HUES64 (cell line): ENCODE data around the gene RPUSD3.

Experiments
- H3K27ac ChIP-seq: 2 replicates; pipeline ENCODE4 v1.7.0; 2013; ENCODE audit warnings: low read depth, low read length, inconsistent platforms
- H3K27me3 ChIP-seq: 2 replicates; pipeline ENCODE4 v1.6.1; 2013; ENCODE audit warnings: mild to moderate bottlenecking, low read length; ENCODE audit not compliant: insufficient read depth
- H3K36me3 ChIP-seq: 2 replicates; pipeline ENCODE4 v1.6.1; 2013; ENCODE audit warnings: mild to moderate bottlenecking, low read length; ENCODE audit not compliant: insufficient read depth
- H3K4me1 ChIP-seq: 2 replicates; pipeline ENCODE4 v1.6.1; 2013; ENCODE audit warnings: mild to moderate bottlenecking, low read length, moderate library complexity; ENCODE audit not compliant: insufficient read depth
- H3K4me3 ChIP-seq: 2 replicates; pipeline ENCODE4 v1.5.1; 2013; ENCODE audit warnings: mild to moderate bottlenecking, low read length, moderate library complexity
- H3K9ac ChIP-seq: 2 replicates; pipeline ENCODE4 v1.6.1; 2013; ENCODE audit warnings: mild to moderate bottlenecking, low read depth, low read length
- H3K9me3 ChIP-seq: 2 replicates; pipeline ENCODE4 v1.6.1; 2013; ENCODE audit warnings: low read depth, low read length; ENCODE audit not compliant: insufficient read depth
- WGBS: fragments of 150-250, 120-280 bp; methylation state at CpG from one replicate; pipeline ENCODE4 v1.1.7; 2013; ENCODE audit warnings: missing lambda C conversion rate; 5-methylcytosine and 5-hydroxymethylcytosine counted together

RPUSD3 gene

GRCh38 chr3:9828801-9829755 is 14.7 kb downstream of the RPUSD3 start:
- Histone ChIP-seq H3K4me1 (no peaks in the 10 kb centered on the region), H3K27ac (no peak overlapping the region), H3K36me3 (no peaks in the 10 kb centered on the region), H3K27me3 (no peaks in the 10 kb centered on the region), H3K4me3 (no peak overlapping the region), H3K9ac (no peak overlapping the region), H3K9me3 (no peaks in the 10 kb centered on the region)
- WGBS, result 95% methylated on average over 17 of the region's 17 CpGs

- WGBS, result 82% methylated on average over 20 of the region's 20 CpGs
- Histone ChIP-seq H3K27me3 (no peaks in the 10 kb centered on the region), H3K4me1 (no peaks in the 10 kb centered on the region), H3K9ac (no peak overlapping the region), H3K36me3 (no peaks in the 10 kb centered on the region), H3K4me3 (no peak overlapping the region), H3K9me3 (no peaks in the 10 kb centered on the region), H3K27ac (no peak overlapping the region)
Measured at GRCh38 chr3:9826815-9827573, 16.8 kb downstream of the RPUSD3 start.

DNA sequence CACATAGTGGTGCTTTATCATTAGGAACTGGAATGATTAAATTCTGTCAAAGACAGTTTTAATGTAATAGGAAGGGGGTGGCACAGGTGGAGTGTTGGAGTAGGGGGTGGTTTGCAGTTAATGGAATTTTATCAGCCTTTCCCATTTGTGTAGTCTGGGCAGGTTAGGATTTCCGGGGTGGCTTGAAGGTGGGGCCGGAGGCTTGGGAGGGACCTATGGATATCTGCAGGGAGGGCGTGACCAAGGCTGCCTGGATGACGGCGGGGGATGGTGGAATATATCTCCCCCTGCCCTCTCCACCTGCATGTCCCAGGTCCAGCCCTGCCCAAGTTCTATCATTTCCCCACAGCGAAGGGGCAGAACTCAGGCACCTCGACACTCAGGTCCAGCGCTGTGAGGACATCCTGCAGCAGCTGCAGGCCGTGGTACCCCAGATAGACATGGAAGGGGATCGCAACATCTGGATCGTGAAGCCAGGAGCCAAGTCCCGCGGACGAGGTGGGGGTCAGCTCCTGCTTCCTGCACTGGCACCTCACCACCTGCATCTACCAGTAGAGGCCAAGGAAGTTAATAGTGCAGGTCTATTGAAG is 18.3 kb downstream of the RPUSD3 start:
- no peaks in the 10 kb centered on the region for H3K36me3 ChIP-seq
- 76% methylated on average over 14 of the region's 14 CpGs for WGBS
- no peaks in the 10 kb centered on the region for H3K27me3 ChIP-seq
- no peak overlapping the region for H3K27ac ChIP-seq
- no peak overlapping the region for H3K4me3 ChIP-seq
- no peak overlapping the region for H3K9ac ChIP-seq
- H3K9me3 ChIP-seq, result no peaks in the 10 kb centered on the region
- no peaks in the 10 kb centered on the region for H3K4me1 ChIP-seq

- Histone ChIP-seq H3K36me3 (no peaks in the 10 kb centered on the region), H3K27me3 (no peaks in the 10 kb centered on the region), H3K4me1 (no peaks in the 10 kb centered on the region), H3K9ac (no peak overlapping the region), H3K4me3 (no peak overlapping the region), H3K9me3 (no peaks in the 10 kb centered on the region), H3K27ac (no peak overlapping the region)
- 39% methylated on average over 2 of the region's 2 CpGs for WGBS
Measured at GRCh38 chr3:9820946-9821345, 22.9 kb downstream of the RPUSD3 start.

GRCh38 chr3:9820543-9820942 is 23.3 kb downstream of the RPUSD3 start:
- no peak overlapping the region for H3K27ac ChIP-seq
- no peaks in the 10 kb centered on the region for H3K4me1 ChIP-seq
- no peaks in the 10 kb centered on the region for H3K36me3 ChIP-seq
- no peak overlapping the region for H3K9ac ChIP-seq
- H3K27me3 ChIP-seq, result no peaks in the 10 kb centered on the region
- H3K9me3 ChIP-seq, result no peaks in the 10 kb centered on the region
- no peak overlapping the region for H3K4me3 ChIP-seq
- 87% methylated on average over 12 of the region's 12 CpGs for WGBS

DNA sequence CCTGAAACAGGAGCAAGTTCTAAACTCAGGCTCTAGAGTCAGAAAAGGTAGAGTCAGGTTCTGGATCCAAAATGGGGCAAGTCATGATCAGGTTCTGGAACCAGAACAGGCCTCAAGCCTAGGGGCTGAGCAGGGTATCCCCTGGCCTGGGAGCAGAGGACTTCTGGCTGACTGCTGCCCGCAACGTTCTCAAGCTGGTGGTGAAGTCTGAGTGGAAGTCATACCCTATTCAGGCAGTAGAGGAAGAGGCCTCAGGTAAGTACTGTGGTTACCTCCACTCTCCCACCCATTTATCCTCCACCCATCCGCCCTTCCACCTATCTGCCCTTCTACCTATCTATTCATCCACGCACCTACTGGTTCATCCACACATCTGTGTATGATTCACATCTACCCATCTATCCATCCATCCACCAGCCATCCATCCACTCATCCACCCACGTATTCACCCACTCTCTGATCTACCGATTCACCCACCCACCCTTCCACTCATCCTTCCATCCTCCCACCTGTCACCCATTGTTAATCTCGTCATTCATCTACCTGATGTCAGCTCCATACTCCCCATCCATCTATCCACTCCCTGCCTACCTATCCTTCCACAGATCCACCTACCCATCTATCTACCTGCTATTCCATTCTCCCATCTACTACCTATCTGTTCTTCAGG is 25.0 kb downstream of the RPUSD3 start:
- Histone ChIP-seq H3K9ac (no peak overlapping the region), H3K36me3 (no peaks in the 10 kb centered on the region), H3K27me3 (no peaks in the 10 kb centered on the region), H3K4me1 (no peaks in the 10 kb centered on the region), H3K4me3 (no peak overlapping the region), H3K27ac (no peak overlapping the region), H3K9me3 (no peaks in the 10 kb centered on the region)
- WGBS, result 92% methylated on average over 6 of the region's 7 CpGs

DNA sequence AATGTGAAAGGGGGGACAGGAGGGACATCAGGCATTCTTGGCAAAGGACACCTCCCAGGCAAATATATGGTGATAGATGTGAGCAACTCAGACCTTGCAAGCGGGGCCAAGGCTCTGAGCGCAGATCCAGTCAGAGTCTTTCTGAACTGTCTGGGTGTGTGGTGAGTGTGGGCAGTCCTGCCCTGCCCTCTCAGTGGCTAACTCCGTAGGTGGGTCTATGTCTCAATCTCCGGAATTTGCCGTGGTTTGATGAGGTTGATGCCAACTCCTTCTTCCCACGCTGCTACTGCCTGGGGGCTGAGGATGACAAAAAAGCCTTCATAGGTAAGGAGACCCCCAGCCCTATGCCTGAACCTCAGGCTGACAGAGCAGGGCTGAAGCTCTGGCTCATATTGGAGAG is 26.4 kb downstream of the RPUSD3 start:
- Histone ChIP-seq H3K4me1 (no peaks in the 10 kb centered on the region), H3K27me3 (no peaks in the 10 kb centered on the region), H3K36me3 (no peaks in the 10 kb centered on the region), H3K27ac (no peak overlapping the region), H3K9me3 (no peaks in the 10 kb centered on the region), H3K9ac (no peak overlapping the region), H3K4me3 (no peak overlapping the region)
- 91% methylated on average over 6 of the region's 6 CpGs for WGBS

DNA sequence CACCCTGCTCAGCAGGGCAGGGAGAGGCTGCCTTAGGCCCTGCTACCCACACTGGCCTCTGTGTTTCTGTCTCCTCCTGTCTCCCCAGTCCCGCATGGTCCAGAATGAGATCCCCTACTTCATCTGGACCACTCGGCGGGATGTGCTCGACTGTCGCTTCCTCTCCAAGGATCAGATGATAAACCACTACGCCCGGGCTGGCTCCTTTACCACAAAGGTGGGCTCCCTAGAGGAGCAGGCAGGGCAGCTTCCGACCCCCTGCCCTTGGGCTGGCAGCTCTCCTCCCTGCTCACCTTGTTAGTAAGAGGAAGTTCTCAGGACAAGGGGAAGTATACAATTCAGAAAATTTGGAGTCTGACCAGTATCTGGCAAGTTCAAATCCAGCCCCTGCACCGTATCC is 27.8 kb downstream of the RPUSD3 start:
- H3K27ac ChIP-seq, result no peak overlapping the region
- H3K4me3 ChIP-seq, result no peak overlapping the region
- no peak overlapping the region for H3K9ac ChIP-seq
- no peaks in the 10 kb centered on the region for H3K36me3 ChIP-seq
- peaks cover 8% of the 10 kb centered on the region for H3K27me3 ChIP-seq
- no peaks in the 10 kb centered on the region for H3K9me3 ChIP-seq
- WGBS, result 95% methylated on average over 9 of the region's 9 CpGs
- H3K4me1 ChIP-seq, result no peaks in the 10 kb centered on the region

- H3K9ac ChIP-seq, result no peak overlapping the region
- no peaks in the 10 kb centered on the region for H3K36me3 ChIP-seq
- peaks cover 14% of the 10 kb centered on the region for H3K27me3 ChIP-seq
- WGBS, result 95% methylated on average over 9 of the region's 9 CpGs
- no peaks in the 10 kb centered on the region for H3K9me3 ChIP-seq
- no peak overlapping the region for H3K27ac ChIP-seq
- H3K4me1 ChIP-seq, result peaks cover 9% of the 10 kb centered on the region; the same call in 1 of the 2 replicates
- no peak overlapping the region for H3K4me3 ChIP-seq
Measured at GRCh38 chr3:9812870-9813483, 30.8 kb downstream of the RPUSD3 start.

DNA sequence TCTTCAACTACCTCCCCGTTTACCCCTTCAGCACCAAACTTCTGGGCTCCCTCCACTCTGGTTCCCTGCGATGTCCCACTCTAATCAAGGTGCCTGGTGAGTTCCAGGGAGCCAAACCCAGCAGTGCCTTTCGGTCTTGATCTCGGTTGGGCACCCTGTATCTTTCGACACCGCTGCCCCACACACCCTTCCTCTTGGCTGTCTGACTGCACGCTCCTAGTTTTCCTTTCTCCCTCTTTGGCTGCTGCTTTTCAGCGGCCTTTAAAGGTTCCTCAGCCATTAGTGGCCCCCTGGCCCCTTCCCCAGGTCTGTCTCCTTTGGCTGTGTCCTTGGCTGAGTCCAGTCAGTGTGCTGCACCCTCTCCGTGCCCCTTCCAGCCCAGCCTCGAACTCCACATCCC is 33.0 kb downstream of the RPUSD3 start:
- no peak overlapping the region for H3K27ac ChIP-seq
- H3K9ac ChIP-seq, result no peak overlapping the region
- 80% methylated on average over 10 of the region's 10 CpGs for WGBS
- H3K27me3 ChIP-seq, result peaks cover 14% of the 10 kb centered on the region
- peak overlapping the region; percentile 67 for H3K4me3 ChIP-seq
- H3K9me3 ChIP-seq, result no peaks in the 10 kb centered on the region
- peaks cover 9% of the 10 kb centered on the region; the same call in 1 of the 2 replicates for H3K4me1 ChIP-seq
- peaks cover 17% of the 10 kb centered on the region for H3K36me3 ChIP-seq
